ENCODE results near the gene GLG1.
"Not testable (repeated sequence)": the region's sequence is repeated elsewhere in the genome, so short reads cannot be mapped to it uniquely, and the experiment has no call there.

Gene GLG1

GRCh38 chr16:74573622-74574021 is 33.3 kb downstream of the GLG1 start:
- DNase-seq = no peak

DNA sequence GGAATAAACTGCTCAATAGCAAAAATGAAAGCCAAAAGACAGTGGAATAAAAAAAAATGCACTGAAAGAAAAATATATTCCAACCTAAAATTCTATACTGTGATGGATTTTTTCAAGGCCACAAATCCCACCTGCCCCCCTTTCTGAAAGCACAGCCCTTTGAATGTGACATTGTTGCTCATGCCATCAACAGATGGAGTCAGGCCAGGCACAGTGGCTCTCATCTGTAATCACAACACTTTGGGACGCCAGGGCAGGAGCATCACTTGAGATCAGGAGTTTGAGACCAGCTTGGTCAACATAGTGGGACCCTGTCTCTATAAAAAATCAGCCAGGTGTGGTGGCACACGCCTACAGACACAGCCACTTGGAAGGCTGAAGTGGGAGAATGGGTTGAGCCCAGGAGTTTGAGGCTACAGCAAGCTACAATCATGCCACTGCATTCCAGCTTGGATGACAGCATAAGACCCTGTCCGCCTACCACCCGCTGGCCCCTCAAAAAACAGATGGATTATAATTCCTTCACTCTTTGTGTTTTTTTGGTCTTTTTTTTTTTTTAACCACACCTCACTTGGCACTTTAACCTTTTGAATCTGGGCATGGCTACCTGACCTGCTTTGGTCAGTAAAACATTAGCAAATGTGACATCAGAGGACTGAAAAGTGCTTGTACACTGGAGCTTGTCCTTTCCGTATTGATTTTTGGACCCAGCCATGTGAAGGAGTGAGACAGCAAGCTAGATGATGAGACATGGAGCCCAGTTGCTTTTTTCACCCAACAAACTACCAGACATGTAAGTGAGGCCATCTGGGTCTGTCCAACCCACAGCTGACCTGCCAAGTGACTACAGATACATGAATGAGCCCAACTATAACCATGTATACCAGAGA is 36.3 kb downstream of the GLG1 start:
- no peak for DNase-seq

GRCh38 chr16:74568961-74569631 is 37.8 kb downstream of the GLG1 start:
- no peak for DNase-seq

- no peak for DNase-seq
These were observed 39.0 kb downstream of the GLG1 start for GRCh38 chr16:74567901-74568300.

DNA sequence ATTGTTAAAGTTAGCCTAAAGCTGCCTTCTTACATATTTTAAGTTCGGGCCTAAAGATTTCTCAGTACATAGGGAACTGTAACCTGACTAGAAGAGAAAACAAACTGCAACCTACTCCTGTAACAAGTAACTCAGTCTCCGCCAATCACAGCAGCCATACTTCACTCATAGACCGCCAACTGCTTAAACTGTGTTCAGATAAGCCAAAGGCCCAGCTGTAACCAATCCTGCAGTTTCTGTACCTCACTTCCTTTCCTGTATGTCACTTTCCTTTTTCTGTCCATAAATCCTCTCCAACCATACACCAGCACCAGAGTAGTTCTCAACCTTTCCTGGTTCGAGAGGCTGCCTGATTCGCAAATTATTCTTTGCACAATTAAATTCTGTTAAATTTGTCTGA is 41.5 kb downstream of the GLG1 start:
- no peak for DNase-seq

DNA sequence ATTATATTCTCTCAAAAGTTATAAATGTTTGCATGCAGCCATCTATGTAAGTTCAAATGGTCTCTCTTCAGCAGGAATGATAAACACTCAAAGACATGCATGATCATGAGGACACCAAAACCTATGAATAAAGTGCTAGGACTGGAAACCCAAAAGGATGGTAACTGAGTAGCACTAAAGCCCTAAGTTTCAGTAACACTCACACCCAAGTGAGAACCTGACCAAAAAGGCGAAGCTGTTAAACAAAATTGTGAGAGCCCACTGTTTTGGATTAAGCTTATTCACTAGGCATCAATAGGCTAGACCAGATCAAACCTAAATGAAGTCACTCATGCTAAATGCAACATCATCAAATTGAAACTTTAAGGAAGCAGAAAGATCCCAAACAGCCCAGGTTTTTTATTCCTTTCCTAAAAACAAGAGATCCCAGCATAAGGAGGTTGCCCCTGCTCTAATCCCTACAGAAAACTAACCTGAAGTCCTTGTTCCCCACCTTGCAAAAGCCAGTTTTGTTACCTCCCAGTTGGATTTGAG is 42.4 kb downstream of the GLG1 start:
- DNase-seq = no peak

DNA sequence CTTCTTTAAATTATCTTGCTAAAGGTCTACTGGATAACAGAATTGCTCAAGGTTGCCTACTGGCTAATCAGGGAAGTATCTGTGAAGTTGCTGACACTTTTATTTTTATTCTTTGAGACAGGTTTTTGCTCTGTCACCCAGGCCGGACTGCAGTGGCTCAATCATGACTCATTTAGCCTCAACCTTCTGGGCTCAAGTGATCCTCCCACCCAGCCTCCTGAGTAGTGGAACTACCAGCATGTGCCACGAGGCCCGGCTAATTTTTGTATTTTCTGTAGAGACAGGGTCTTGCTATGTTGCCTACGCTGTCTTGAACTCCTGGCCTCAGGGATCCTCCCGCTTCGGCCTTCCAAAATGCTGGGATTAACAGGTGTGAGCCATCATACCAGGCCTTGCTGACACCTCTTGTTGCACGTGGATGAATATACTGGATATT is 43.1 kb downstream of the GLG1 start:
- no peak for DNase-seq

- no peak for DNase-seq
These were observed 44.8 kb downstream of the GLG1 start for GRCh38 chr16:74562117-74562516.

DNA sequence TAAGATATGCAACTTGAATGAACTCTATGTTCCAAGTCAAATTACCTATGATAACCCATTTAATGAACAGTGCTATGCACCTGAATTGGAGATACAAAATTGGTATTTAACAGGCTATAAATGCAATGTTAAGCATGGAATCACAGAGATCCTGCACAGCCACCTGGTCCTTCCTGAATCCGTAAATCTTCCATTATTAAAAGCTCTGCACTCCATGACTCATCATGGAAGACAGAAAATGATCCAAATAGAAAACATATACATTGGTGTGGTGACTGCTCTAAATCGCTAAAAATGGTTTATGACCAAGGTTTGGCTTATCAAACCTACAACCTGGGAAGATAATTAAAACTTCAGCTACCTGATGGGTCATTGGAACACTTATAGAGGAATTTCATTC is 45.3 kb downstream of the GLG1 start:
- DNase-seq = no peak

DNA sequence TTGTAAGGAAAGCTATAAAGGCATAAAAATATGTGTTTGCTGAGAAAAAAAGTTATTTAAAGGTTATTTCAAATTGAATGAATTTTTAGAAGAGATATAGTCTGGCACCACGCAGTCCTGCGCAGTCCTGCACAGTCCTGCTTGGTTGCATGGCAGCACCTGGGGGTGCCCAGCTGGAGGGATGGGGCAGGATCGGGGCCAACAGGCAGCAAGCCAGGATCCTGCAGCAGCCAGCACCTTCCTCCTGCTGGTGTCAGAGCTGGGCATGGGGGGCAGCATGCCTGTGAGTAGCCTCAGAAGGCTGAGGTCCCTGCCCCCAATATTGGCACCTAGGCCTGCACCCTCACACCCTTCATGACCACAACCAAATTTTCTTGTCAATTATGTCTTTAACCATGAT is 46.0 kb downstream of the GLG1 start:
- peak; percentile 11 for DNase-seq

DNA sequence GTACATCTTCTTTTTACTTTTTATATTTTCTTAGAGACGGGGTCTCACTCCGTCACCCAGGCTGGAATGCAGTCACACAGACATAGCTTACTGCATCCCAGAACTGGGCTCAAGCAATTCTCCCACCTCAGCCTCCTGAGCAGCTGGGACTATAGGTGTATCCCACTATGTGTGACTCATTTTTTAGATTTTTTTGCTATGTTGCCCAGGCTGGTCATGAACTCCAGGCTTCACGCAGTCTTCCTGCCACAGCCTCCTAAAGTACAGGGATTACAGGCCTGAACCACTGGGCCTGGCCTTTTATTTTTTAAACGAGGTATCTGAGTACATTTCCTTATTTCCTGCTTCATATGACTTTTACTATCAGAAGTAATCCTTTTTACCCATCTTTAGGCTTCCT is 48.0 kb downstream of the GLG1 start:
- no peak for DNase-seq

GRCh38 chr16:74557275-74557674 is 49.6 kb downstream of the GLG1 start:
- DNase-seq = no peak

DNA sequence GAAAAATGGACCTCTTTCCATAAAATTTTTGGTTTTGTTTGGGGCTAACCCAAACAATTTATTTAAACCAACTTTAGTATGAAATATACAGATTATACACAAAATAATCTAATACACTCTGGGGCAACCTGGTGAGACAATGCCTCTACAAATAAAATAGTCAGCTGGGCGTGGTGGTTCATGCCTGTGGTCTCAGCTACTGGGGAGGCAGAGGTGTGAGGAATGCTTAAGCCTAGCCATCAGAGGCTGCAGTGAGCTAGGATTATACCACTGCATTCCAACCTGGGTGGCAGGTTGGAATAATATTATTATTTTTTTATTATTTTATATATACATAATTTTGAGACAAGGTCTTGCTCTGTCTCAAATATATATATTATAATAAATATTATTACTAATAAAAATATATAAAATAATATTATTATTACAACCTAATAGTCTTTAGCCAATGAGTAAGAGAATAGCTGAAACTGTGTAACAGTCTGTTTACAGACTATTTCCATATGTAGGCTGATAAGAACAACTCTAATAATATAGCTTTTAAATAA is 50.5 kb downstream of the GLG1 start:
- no peak for DNase-seq

GRCh38 chr16:74552357-74552756 is 54.6 kb downstream of the GLG1 start:
- not testable (repeated sequence) for DNase-seq

GRCh38 chr16:74550227-74551019 is 56.5 kb downstream of the GLG1 start:
- peak; percentile 27 for DNase-seq

DNA sequence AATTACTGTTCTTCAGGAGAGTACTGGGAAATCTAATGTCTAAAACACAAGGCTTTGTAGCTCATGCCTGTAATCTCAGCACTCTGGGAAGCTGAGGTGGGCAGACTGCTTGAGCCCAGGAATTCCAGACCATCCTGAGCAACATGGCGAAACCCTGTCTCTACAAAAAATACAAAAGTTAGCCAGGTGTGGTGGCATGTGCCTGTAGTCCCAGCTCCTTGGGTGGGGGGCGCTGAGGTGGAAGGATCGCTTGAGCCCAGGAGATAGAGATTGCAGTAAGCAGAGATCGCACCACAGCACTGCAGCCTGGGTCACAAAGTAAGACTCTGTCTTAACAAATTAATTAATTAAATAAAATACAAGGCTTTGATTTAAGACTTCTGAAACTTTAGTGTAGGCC is 60.8 kb downstream of the GLG1 start:
- not testable (repeated sequence) for DNase-seq

GRCh38 chr16:74542911-74543578 is 63.9 kb downstream of the GLG1 start:
- DNase-seq = not testable (repeated sequence)

- DNase-seq = not testable (repeated sequence)
These were observed 66.3 kb downstream of the GLG1 start for GRCh38 chr16:74540663-74541062.

GRCh38 chr16:74538801-74539200 is 68.1 kb downstream of the GLG1 start:
- not testable (repeated sequence) for DNase-seq

DNA sequence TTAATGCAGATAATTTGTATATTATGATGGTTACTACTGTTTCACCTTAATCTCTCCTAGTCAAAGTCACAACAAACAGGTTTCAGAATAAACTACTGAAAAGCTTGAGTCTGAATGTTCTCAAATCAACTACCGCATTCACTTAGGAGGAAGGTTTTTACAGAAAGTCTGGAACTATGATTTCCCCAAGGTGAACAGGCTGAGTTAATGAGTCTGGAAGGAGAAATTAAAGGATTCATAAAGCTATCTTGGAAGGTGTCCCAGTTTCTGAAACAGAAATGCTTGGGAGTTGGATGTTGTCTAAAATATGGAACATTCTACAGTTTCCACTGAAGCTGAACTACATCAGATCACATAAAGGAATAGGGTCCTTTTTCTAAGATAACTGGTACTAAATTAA is 69.2 kb downstream of the GLG1 start:
- DNase-seq = not testable (repeated sequence)

DNA sequence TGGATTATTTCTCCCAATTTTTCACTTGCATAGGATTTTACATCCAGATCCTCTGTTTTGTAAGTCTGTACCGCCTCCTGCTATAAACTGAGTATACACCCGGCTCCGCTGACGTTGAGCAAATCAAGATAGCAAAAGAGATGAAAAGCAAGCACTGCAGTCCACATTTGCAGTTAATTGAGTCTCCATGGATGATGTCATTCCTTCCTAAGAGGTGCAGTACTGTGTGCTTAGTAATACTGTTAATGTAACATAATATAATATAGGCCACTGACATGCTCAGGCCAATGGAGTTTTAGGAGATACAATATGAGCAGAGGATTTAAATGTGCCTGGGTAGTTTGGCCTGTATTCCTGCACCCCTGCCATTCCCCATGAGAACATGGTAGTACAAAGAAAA is 72.3 kb downstream of the GLG1 start:
- DNase-seq = not testable (repeated sequence)

- DNase-seq = no peak
These were observed 82.0 kb downstream of the GLG1 start for GRCh38 chr16:74524926-74525325.
